ENCODE data around the gene ATP8A1. TPM values are rescaled to one million over a fixed set of nuclear protein-coding genes. Genes with fewer than 3 reads are reported as not detected.

Gene ATP8A1
- total RNA-seq, 1 donor from 2014 or later = 151 TPM

Other genes starting within 250 kb of the ATP8A1 start
- not detected for gene GRXCR1, start 235.6 kb upstream of the ATP8A1 start, total RNA-seq

Measured in temporal lobe (tissue), 1 donor.